Measurements from ENCODE around the gene SLC47A2.
A peak's percentile ranks its signal among the peaks of the same experiment; 100 is the strongest.
"Not testable (repeated sequence)": the region's sequence is repeated elsewhere in the genome, so short reads cannot be mapped to it uniquely, and the experiment has no call there.

SLC47A2 gene

GRCh38 chr17:19716108-19717030 lies at the start of gene SLC47A2:
Gene SLC47A2, minus strand, starts transcription at chr17:19716584. Its CDS starts 29 bp downstream, at chr17:19716555.
- no peak for DNase-seq

GRCh38 chr17:19766016-19766415 lies 49.6 kb upstream of the SLC47A2 start:
- no peak for DNase-seq

GRCh38 chr17:19763991-19764390 lies 47.6 kb upstream of the SLC47A2 start:
- DNase-seq: not testable (repeated sequence)

GRCh38 chr17:19763416-19763815 lies 47.0 kb upstream of the SLC47A2 start:
- no peak for DNase-seq

GRCh38 chr17:19762515-19762961 lies 46.2 kb upstream of the SLC47A2 start:
- peak; percentile 44 for DNase-seq

- DNase-seq: no peak
Measured at GRCh38 chr17:19760746-19761145, 44.4 kb upstream of the SLC47A2 start.

- no peak for DNase-seq
Measured at GRCh38 chr17:19759568-19760549, 43.5 kb upstream of the SLC47A2 start.

GRCh38 chr17:19757536-19758180 lies 41.3 kb upstream of the SLC47A2 start:
- DNase-seq: no peak

- peak; percentile 51 for DNase-seq
Measured at GRCh38 chr17:19756546-19756945, 40.2 kb upstream of the SLC47A2 start.

GRCh38 chr17:19755821-19756510 lies 39.6 kb upstream of the SLC47A2 start:
- DNase-seq: no peak

GRCh38 chr17:19755392-19755791 lies 39.0 kb upstream of the SLC47A2 start:
- DNase-seq: no peak

- DNase-seq: no peak
Measured at GRCh38 chr17:19753661-19754463, 37.5 kb upstream of the SLC47A2 start.

- no peak for DNase-seq
Measured at GRCh38 chr17:19753051-19753509, 36.7 kb upstream of the SLC47A2 start.

- no peak for DNase-seq
Measured at GRCh38 chr17:19752216-19753050, 36.0 kb upstream of the SLC47A2 start.

- DNase-seq: no peak
Measured at GRCh38 chr17:19750835-19751234, 34.5 kb upstream of the SLC47A2 start.

GRCh38 chr17:19750020-19750572 lies 33.7 kb upstream of the SLC47A2 start:
- DNase-seq: no peak

GRCh38 chr17:19748807-19749193 lies 32.4 kb upstream of the SLC47A2 start:
- no peak for DNase-seq

- DNase-seq: no peak
Measured at GRCh38 chr17:19747829-19748806, 31.7 kb upstream of the SLC47A2 start, which contains the start of gene ALDH3A1. Gene ALDH3A1, minus strand, starts transcription at chr17:19748298. Its CDS starts 3,169 bp downstream, at chr17:19745129.

Measured in OCI-M1 (cell line).